ENCODE results near the gene PLCB1.
"Not testable (repeated sequence)": the region's sequence is repeated elsewhere in the genome, so short reads cannot be mapped to it uniquely, and the experiment has no call there.

PLCB1 gene

DNA sequence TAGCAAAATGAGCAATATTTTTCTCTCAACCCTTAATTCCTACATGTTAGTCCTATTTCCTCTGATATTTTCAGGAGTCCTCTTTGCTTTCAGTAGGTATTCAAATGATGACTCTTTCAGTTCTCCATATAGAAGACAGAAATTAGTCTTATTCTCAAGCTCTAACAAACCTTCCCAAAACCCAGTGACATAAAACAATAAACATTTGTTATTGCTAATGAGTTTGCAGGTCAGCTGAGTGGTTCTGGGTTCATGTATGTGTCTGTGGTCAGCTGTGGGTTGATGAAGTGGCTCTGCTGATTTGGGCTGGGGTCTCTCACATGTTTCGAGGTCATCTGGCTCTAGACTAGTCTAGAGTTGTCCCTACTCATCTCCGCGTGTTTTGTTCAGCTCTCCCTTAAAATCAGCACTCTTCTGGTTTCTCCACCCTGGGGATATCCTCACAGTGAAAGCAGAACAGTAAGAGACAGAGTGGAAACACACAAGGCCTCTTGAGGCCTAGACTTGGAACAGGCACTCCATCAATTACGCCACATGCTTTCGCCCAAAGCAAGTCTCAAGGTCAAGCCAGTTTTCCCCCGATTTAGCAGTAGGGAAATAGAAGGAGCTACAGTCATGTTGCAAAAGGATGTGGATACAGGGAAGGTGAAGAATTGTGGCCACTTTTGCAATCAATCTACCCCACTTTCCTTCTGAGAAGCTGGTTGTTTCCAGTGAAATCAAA lies 273.0 kb downstream of the PLCB1 start:
- DNase-seq (ENCODE audit: low read depth in 2 of 2), result no peak

DNA sequence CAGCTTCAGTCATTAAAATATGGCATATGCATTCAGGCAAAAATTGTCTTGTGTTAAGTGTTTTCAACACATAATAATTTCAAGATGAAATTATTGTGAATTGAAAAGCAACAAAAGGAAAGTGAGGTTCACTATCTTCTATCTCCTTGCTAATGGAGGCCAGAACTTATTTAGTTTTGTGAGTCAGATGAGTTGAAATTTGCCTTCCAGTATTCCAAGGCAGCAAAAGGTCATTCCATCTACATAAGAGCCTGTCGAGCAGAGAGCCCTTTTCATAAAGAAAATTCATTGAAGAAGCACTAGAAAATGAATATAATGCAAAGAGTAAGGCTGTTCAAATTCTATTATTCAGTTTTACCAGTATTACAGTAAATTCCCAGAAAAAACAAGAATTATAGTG lies 274.3 kb downstream of the PLCB1 start:
- no peak for DNase-seq (ENCODE audit: low read depth in 2 of 2)

DNA sequence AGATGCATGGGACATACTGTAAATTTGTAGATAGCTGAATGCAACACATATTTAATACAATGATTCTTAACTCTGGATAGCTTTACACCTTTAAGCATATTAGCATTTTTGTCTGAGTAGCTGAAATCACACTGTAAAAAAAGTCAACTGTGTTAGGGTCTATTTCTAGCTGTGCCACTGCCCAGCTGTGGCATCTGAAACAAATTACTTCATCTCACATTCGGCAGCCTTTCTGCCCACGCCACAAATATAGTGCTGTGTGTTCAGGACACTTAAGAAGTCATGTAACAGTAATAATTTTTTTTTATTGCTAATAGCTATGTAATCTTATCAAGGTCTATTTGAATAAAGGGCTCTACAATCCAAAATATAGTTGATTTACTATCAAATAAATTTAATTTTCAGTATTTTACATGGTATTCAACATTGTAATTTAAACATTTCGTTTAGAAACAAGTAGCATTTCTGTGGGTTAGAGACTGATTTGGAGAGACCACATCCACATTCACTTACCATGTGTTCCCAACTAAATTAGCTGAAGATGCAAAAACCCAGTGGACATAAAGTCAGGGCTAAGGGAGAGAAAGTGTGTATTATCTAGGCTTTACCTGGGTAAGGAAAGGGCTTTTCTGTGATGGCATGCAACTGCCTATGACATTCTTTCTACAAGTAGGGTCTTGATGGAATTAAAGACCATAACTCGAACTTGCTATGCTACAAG lies 276.7 kb downstream of the PLCB1 start:
- DNase-seq (ENCODE audit: low read depth in 2 of 2), result no peak

DNA sequence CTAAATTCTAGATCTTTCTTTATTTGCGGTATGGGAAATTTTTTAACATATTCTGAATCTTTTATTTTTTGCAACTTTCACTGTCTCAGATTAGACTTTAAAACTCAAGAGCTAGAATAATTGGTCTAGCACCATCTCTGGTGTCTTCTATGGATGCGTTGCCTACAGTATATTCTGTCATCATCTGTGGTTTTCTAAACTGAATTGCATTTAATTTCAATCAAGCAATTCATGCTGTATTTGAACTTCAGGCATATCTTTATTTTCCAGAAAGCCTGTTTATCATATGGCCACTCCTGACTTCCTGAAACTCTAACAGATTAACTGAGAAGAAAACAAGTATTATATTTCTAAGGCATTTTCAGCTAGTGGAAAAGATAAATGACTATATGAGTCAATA lies 281.6 kb downstream of the PLCB1 start:
- no peak for DNase-seq (ENCODE audit: low read depth in 2 of 2)

DNA sequence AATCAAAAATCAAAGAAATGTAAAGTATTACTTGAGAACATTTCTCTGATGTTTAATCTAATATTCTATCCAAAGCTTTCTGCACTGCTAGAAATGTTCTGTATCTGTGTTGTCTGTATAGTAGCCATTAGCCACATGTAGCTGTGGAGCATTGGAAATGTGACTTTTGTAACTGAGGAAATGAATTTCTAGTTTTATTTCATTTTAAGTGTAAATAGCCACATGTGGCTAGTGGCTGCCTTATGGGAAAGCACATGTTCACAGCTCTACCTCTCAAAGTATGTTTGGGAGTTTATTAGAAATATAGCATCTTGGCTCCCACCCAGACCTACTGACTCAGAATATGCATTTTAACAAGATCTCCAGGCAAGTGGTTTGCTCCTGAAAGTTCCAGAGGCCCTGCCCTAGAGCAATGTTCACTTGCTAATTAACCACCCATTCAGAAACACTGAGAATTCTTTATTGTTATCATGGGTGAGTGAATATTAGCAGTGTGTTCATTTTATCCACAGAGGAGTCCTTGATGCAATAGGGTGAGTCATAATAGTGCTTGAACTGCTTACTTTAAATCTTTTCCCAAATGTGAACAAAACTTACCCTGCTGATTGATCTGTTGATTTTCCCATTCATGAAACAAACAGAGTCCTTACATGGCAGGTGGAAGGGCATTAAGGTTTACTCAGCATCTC lies 282.7 kb downstream of the PLCB1 start:
- DNase-seq (ENCODE audit: low read depth in 2 of 2), result no peak

DNA sequence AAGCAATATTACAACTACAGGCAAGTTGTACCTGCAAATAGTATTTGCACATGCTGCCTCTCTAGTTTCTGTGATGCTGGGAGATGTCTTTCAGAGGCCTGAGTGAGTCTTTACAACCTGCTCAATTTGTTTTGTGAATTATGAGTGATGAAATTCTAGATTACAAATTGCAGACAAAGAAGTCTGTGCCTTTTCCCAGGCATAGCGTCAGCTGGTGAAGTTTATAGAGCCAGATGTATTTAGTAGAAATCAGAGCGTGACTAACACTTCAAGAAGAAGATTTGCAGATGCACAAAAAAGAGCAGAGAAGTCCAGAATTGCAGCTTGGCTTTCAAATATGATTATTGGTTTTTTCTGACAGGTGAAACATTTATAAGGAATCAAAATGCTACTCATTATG lies 289.9 kb downstream of the PLCB1 start:
- no peak for DNase-seq (ENCODE audit: low read depth in 2 of 2)

DNA sequence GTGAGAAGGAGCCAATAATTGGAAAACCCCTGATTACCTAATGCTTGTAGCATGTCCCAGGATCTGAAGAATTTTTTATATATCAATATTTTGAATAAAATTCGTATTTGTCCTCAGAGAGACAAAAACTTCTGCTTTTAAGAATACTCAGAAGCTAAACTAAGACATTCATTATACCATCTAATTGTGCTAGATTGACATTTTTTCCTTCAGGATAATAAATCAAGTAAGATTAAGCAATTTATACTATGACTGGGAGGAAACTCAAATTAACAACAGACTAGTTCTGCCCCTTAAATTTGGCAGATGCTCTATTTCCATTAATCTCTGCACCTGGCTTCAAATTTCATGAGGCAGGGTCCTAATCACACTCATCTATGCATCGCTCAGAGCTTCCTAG lies 291.4 kb downstream of the PLCB1 start:
- no peak for DNase-seq (ENCODE audit: low read depth in 2 of 2)

DNA sequence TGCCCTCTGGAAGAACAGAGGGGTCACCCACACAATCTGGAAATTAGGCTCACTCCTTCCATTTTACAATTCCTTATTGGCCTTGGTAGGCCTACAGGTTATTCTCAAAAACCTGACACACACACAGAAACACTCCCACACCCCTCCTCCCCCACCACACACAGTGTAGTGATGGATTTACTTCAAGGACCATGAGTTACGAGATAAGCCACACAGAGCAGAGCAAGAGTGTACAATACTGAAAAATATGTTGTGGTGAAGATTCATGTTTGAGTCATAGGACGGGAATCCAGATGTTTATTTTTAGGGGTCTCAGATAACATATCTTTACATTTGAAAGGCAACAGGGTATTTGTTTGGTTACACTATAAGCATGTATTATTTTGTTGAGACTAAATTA lies 291.9 kb downstream of the PLCB1 start:
- no peak for DNase-seq (ENCODE audit: low read depth in 2 of 2)

DNA sequence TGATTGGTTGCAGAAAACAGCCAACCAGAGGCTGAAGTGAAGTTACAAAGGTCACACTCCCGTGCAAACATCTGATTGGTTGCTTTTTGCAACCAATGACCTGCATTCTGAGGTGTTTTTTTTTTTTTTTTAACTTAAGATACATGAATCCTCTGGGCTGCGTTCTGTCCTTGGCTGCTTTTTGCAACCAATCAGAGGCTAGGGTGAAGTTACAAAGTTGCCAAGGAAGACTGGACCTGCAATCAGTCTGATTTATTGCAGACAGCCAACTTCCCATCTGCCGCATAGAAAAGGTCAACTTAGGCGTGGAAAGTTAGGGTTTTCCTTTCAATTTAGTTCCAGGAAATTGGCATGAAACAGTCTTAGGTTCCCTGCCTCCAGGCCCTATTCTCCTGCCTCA lies 292.9 kb downstream of the PLCB1 start:
- no peak for DNase-seq (ENCODE audit: low read depth in 2 of 2)

DNA sequence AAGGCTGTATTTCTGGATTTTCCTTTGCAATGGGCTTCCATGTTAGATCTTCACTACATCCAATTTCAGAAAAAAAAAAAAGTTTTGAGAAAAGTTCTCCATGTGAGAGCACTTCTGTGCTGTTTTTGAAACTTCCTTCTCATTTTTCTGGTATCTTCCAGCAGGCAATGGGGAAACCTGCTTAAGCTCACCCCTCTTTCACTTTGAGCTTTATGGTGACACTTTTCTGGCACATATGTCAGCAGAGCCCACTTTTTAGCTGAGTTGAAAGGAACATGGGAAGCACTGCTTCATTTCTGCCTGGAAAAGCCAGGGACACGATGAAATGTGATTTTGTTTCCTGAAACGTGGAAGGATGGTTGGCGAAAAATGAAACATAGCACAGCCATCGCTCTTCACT lies 293.7 kb downstream of the PLCB1 start:
- DNase-seq (ENCODE audit: low read depth in 2 of 2), result no peak

DNA sequence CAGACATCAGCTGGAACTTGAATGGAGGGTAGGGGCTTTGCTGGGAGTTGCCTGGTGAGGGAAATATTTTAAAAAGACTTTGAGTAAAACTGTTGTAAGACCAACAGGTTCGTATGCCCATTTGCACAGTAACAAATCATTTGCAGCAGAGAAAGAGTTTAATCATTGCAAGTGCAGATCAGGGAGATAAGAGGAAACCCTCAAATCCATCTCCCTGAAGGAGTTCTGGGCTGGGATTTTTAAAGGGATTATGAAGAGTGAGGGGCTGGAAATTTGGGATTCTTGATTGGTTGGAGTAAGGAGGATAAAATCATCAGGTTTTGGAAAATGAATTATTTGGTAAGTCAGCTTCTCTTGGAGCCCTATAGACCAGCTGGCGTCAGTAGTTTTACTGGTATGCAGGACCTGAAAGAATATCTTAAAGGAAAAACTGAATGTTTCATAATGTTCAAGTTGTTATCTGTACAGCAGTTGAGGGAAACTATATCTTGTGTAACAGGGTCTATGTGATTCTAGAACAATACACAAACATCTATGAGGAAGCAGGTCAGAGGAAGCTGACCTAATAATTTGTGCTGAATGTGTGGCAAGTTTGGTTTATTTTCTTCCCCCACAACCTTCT lies 295.5 kb downstream of the PLCB1 start:
- no peak for DNase-seq (ENCODE audit: low read depth in 2 of 2)

DNA sequence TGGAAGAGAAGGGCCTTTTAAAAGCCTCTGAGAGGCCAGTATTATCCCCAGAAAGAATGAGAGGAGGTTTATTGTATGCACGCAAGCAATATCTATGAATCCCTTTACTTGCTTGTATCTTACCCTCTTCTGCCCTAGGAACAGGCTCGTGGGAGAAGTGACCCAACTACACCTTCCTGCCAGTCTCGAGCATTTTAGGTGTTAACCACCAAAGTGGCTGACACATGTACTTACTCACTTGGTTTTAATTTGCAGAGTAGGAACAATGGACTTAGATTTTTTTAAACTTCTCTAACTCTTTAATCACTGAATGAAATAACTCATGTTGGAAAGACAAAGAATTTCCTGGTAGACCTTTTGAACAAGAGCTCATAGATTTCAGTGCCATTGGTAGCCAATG lies 296.9 kb downstream of the PLCB1 start:
- no peak for DNase-seq (ENCODE audit: low read depth in 2 of 2)

DNA sequence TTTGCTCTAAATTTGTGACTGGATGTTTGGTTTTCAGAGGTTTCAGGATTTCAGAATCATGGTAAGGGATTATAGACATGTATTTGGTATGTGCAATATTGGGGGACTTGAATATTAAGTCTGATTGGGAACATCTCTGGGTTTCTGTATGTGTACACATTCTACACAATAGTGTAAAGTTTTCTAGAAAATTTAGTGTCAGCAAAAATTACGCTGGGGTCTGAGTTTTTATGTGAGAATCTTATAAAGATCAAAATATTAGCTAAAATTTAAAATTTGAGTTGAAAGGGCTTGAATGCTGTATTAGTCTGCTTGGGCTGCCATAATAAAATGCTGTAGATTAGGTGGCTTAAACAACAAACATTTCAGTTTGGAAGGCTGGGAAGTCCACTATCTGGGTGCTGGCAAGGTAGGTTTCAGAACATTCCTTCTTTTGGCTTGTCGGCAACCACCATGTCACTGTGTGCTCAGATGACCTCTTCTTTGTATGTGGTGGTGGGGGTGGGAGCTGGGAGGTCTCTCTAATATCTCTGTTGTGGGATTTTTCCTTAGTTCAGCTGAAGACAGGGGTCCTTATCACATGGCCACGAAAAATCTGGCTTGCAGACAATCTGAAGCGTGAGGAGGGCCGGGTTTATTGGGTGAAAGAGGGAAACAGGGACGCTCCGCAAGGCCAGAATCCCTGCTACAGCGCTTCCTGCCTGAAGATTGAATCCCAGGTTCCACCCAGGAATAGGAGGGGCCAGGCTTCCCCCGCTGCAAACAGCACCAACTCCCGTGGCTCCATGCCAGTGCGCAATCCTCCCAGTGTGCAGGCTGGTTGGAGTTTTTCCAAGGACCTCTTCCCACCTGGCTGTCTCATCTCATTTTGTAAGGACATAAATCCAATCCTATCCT lies 299.7 kb downstream of the PLCB1 start:
- no peak for DNase-seq (ENCODE audit: low read depth in 2 of 2)

DNA sequence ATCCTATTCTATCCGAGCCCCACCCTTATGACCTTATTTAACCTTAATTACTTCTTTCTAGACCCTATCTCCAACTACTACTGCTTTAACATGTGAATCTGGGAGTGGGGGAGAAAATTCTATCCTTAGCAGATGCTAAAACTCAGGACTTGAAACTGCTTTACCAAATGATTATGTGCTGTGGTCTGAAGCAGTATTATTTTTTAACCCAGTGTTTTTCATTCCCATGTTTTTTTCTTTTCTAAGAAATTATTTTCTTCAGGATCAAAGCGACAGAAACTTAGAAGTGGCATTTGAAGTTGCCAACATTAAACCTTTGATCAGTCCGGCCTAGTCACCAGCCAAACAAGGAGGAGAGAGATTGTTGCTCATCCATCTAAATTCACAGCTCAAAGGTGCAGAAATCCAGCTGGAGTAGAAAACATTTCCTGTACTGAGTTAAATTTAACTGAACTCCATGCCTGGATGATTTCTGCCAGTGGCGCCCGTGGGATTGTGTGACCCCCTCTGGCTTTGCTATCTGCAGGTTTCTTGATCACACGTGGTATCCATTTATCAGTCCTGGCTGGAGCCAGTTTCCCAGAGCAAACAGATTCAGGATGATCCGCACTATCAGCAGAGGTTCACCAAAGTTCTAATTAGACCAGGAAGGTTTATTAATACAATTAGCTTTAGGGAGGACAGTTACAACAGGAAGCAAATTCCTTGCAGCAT lies 300.5 kb downstream of the PLCB1 start:
- DNase-seq (ENCODE audit: low read depth in 2 of 2), result no peak

DNA sequence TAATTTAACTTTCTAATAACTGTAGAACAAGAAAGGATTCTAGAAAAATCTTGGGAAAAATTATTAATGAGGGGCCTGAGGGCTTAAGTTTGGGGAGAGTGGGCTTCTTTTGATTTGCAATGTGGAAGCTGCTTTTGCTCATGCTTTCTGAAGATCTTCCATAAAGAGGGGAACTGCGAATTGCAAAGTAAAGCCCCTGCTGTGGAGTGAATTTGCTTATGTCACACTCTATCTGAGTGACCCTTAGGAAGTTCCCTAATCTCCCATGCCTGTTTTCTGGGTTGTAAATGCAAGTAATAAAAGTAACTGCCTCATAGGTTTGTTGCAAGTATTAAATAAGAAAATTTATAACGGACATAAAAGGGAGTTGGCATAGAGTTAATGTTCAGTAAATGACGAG lies 301.2 kb downstream of the PLCB1 start:
- no peak for DNase-seq (ENCODE audit: low read depth in 2 of 2)

DNA sequence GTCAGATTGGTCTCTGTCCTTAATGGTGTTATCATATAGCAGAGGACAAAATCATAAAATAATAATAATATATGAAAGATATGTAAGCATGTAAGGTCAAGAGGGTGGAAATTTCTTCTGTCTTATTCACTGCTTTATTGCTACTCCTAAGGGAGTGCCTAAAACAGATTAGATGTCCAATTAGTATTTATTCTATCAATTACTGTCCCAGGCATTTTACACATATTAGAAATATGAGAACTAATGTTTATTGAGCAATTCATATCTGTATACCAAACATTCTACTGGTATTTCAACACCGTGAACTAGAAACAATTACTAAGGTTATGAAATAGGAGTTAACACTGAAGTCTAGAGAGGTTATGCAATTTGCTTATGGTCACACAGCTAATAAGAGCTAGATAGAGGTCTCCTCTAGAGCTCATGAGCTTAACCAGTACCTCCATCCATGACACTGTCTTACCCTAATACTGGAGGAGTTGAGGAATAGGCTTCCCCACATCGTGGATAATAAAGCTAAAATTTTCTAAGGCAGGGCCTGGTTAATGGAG lies 302.3 kb downstream of the PLCB1 start:
- no peak for DNase-seq (ENCODE audit: low read depth in 2 of 2)

DNA sequence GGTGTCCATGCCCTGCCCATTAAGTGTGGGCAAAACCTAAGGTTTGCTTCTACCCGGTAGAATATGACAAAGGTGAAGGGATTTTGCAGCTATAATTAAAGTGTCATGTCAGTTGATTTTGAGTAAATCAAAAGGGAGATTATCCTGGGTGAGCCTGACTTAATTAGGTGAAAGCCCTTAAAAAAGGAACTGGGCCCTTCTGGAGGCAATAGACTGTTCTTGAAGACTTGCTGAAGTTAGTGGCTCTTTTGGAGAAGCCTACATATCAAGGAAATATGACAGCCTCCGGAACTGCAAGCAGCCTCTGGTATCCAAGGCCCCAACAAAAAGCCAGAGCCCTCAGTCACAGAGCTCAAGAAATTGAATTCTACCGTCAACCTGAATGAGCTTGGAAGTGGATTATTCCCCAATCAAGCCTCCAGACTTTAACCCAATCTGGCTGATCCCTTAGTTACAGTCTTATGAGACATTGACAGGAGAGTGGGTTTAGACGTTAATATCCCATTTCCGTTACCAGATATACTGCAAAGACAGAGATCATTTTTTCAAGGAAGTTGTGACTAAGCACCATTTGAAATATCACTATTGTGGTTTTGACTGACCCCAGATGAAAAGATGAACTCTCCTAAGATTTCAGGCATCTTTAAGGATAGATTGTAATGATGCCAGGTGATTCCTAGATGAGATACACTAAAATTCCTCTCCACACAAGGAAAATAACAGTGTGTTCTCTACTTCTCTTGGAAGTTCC lies 303.4 kb downstream of the PLCB1 start:
- DNase-seq (ENCODE audit: low read depth in 2 of 2), result no peak

DNA sequence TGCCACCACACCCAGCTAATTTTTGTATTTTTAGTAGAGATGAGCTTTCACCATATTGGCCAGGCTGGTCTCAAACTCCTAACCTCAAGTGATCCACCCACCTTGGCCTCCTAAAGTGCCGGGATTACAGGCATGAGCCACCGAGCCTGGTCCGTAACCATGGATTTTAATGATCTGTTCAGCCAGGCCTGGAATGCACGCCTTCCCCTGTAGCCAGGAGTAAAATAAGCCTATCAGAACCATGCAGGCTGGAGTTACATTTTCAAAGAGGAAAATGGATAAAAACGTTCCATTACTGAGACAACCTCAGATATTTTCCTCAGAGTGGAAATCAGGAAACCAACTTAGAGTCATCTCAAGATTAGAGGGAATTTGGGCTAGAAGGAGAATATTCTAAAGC lies 304.9 kb downstream of the PLCB1 start:
- DNase-seq (ENCODE audit: low read depth in 2 of 2), result not testable (repeated sequence)

DNA sequence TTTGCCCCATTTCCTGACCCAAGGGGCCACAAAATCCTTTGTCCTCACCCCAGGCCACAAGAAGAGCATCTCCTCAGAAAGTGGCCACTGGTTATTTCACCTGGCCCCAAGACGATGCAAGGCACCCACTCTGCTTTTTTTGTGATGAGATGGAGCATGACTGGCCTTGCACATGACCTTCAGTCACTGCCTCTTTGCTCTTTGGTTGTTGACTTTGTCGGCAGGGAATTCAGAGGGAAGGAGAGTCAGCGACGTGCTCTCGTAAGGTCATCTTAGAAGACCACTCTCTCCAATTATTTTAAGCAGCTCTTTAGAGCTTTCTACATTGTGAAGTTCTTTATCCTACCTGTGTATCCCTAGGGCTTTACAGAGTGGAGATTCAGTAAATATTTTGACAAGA lies 306.7 kb downstream of the PLCB1 start:
- DNase-seq (ENCODE audit: low read depth in 2 of 2), result no peak

Measured in stimulated activated CD4-positive, alpha-beta T cell treated with anti-CD3 and anti-CD28 coated beads, Interleukin-1b, Interleukin-23, amount 100 ng/mL, for 4 hours (primary cell).